A549 treated with AZD9567 at 1 μM for 4 hours (cell line): ENCODE measurements around the gene PROSER1. TPM values are rescaled to one million over a fixed set of nuclear protein-coding genes. Genes with fewer than 3 reads are reported as not detected.

Experiments
- total RNA-seq: library from RNA; stranded (reverse); fragments of 200-300 nt; extraction: Qiagen RNA extraction; gene quantifications from 5 replicates; pipeline ENCODE4 v1.2.3, GENCODE V29; 2022; ENCODE audit not compliant: insufficient read depth

PROSER1 gene
- total RNA-seq: 11.1 to 21.3 TPM (median 11.5 TPM) in 5 replicates

GRCh38 chr13:39037880-39038568 lies at the start of gene PROSER1, which contains the start of gene NHLRC3:
Gene PROSER1 (minus strand): TSS chr13:39038089. CDS start chr13:39037242, 847 bp downstream.
Gene NHLRC3 (plus strand): TSS chr13:39038456. CDS start chr13:39038640, 184 bp downstream.

GRCh38 chr13:38990693-38991092 lies 47.2 kb downstream of the PROSER1 start, which contains the start of gene STOML3:
Gene STOML3 (minus strand): TSS chr13:38990831. CDS start chr13:38990721, 110 bp downstream.

Other genes starting within 250 kb of the PROSER1 start
- not detected in 5 replicates for gene STOML3, start 47.3 kb downstream of the PROSER1 start, total RNA-seq
- 2.0 to 4.4 TPM (median 3.9 TPM) in 5 replicates for gene NHLRC3, start 367 bp upstream of the PROSER1 start, total RNA-seq